ENCODE measurements around the gene SHCBP1.
"Not testable (repeated sequence)": the region's sequence is repeated elsewhere in the genome, so short reads cannot be mapped to it uniquely, and the experiment has no call there.

The SHCBP1 gene

GRCh38 chr16:46555951-46556350, 65.2 kb downstream of the SHCBP1 start:
- Histone ChIP-seq H3K27ac (ENCODE audit: low read depth, low read length) (no peak overlapping the region), H3K4me1 (ENCODE audit: control insufficient read depth, low read length) (peaks cover 3% of the 10 kb centered on the region), H3K4me3 (ENCODE audit: low read length) (no peak overlapping the region), H3K36me3 (ENCODE audit: control insufficient read depth, low read length) (no peaks in the 10 kb centered on the region), H3K9me3 (ENCODE audit: control insufficient read depth, insufficient read depth, low read length) (no peaks in the 10 kb centered on the region), H3K9me2 (replicated peaks; ENCODE audit: control insufficient read depth, low read length) (no peaks in the 10 kb centered on the region), H3F3A (ENCODE audit: control insufficient read depth, insufficient read depth) (peaks cover 7% of the 10 kb centered on the region; the same call in 1 of the 2 replicates), H3K79me2 (ENCODE audit: control insufficient read depth, low read length) (no peaks in the 10 kb centered on the region), H3K4me2 (ENCODE audit: low read length) (no peak overlapping the region), H3K27me3 (ENCODE audit: control insufficient read depth, low read length) (no peaks in the 10 kb centered on the region), H4K20me1 (ENCODE audit: control insufficient read depth, insufficient read depth, low read depth, low read length) (no peaks in the 10 kb centered on the region)
- TF ChIP-seq EZH2phosphoT487 (IDR thresholded peaks at IDR 0.05; ENCODE audit: borderline replicate concordance, low read length) (no peak), CTCF (IDR thresholded peaks at IDR 0.05; ENCODE audit: low read depth, low read length, poor library complexity, severe bottlenecking) (no peak)

GRCh38 chr16:46554435-46554834, 66.7 kb downstream of the SHCBP1 start:
- Histone ChIP-seq H3K4me2 (ENCODE audit: low read length) (peak overlapping the region; percentile 63), H3K4me3 (ENCODE audit: low read length) (peak overlapping the region; percentile 52)
- not testable (repeated sequence) for H3K79me2 ChIP-seq (ENCODE audit: control insufficient read depth, low read length); H3K4me1 ChIP-seq (ENCODE audit: control insufficient read depth, low read length); H3K9me3 ChIP-seq (ENCODE audit: control insufficient read depth, insufficient read depth, low read length); H3F3A ChIP-seq (ENCODE audit: control insufficient read depth, insufficient read depth); H4K20me1 ChIP-seq (ENCODE audit: control insufficient read depth, insufficient read depth, low read depth, low read length); H3K36me3 ChIP-seq (ENCODE audit: control insufficient read depth, low read length); H3K27me3 ChIP-seq (ENCODE audit: control insufficient read depth, low read length); H3K9me2 ChIP-seq (replicated peaks; ENCODE audit: control insufficient read depth, low read length); H3K27ac ChIP-seq (ENCODE audit: low read depth, low read length)
- TF ChIP-seq CTCF (IDR thresholded peaks at IDR 0.05; ENCODE audit: low read depth, low read length, poor library complexity, severe bottlenecking), result peak; percentile 84

GRCh38 chr16:46549477-46549876, 71.7 kb downstream of the SHCBP1 start:
- no peak for TF ChIP-seq EZH2phosphoT487 (IDR thresholded peaks at IDR 0.05; ENCODE audit: borderline replicate concordance, low read length)
- no peak for TF ChIP-seq CTCF (IDR thresholded peaks at IDR 0.05; ENCODE audit: low read depth, low read length, poor library complexity, severe bottlenecking)
- Histone ChIP-seq H3K9me2 (replicated peaks; ENCODE audit: control insufficient read depth, low read length) (no peaks in the 10 kb centered on the region), H3K9me3 (ENCODE audit: control insufficient read depth, insufficient read depth, low read length) (no peaks in the 10 kb centered on the region), H3K4me2 (ENCODE audit: low read length) (no peak overlapping the region), H4K20me1 (ENCODE audit: control insufficient read depth, insufficient read depth, low read depth, low read length) (no peaks in the 10 kb centered on the region), H3F3A (ENCODE audit: control insufficient read depth, insufficient read depth) (0 out of 2 replicates have a peak, but pooled peaks cover 2% of the 10 kb centered on the region), H3K4me1 (ENCODE audit: control insufficient read depth, low read length) (peaks cover under 1% of the 10 kb centered on the region), H3K36me3 (ENCODE audit: control insufficient read depth, low read length) (no peaks in the 10 kb centered on the region), H3K27me3 (ENCODE audit: control insufficient read depth, low read length) (no peaks in the 10 kb centered on the region), H3K4me3 (ENCODE audit: low read length) (no peak overlapping the region), H3K79me2 (ENCODE audit: control insufficient read depth, low read length) (no peaks in the 10 kb centered on the region), H3K27ac (ENCODE audit: low read depth, low read length) (no peak overlapping the region)
